ENCODE results near the gene HOXC13. TPM values are rescaled to one million over a fixed set of nuclear protein-coding genes. Genes with fewer than 3 reads are reported as not detected.

Gene HOXC13
- total RNA-seq, 1 experiment from 2014 or later: 0.48 TPM

DNA sequence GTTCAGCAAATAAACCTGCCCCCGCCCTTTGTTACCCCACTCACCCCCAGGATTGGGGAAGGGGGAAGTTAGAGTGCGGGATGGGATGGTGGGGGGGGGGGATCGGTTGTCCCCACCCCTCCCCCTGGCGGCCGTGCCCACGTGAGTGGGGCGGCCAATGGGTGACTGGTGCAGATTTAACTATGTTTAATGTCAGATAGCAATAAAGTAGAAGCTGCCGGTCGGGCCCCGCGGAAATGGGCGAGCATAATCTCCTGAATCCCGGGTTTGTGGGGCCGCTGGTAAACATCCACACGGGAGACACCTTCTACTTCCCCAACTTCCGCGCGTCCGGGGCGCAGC lies 16.0 kb downstream of the HOXC13 start, which contains the start of gene HOXC12:
Gene HOXC12 (plus strand): TSS at position 210 of the 342 bp plus-strand sequence. CDS start 27 bp downstream, at position 237.
- DNase-seq (ENCODE audit: low read depth): no peak

DNA sequence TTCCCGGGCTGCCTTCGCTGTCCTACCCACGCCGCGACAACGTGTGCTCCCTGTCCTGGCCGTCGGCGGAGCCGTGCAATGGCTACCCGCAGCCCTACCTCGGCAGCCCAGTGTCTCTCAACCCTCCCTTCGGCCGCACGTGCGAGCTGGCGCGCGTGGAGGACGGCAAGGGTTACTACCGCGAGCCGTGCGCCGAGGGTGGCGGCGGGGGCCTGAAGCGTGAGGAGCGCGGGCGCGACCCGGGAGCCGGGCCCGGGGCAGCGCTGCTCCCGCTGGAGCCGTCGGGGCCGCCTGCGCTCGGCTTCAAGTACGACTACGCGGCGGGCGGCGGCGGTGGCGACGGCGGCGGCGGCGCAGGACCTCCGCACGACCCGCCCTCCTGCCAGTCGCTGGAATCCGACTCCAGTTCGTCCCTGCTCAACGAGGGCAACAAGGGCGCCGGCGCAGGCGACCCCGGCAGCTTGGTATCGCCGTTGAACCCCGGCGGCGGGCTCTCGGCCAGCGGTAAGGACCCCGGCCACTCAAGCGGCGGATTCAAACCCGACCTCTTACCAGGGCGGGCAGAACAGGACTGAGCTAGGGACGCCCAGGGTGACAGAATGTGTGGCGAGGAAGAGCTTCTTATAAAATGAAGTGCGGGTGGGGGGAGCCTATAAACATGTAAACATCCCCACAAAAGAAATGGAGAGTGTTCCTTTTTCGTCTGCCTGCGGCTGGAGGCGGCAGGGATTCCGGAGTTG lies 16.6 kb downstream of the HOXC13 start:
- DNase-seq (ENCODE audit: low read depth): no peak

DNA sequence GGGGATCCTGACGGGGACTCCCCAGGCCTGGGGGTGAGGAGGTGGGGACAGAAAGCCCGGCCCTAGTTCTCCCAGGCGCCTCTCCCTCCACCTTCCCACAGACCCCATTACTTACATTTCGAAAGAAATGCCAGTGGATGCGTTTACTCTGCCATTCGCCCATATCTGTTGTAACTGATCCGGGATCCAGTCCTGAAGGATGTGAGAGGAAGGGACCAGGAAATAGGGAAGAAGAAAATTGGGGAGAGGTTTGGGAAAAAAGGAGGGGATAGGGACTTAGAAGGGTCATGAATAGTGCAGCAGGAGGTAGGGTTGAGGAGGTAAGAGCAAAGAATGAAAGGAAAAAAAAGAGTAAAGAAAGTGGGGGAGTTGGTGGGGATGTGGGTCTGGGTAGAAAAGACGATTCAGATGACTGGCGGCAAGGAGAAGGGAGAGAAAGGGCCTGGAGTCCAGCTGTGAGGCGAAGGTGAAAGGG lies 17.2 kb downstream of the HOXC13 start:
- no peak for DNase-seq (ENCODE audit: low read depth)

DNA sequence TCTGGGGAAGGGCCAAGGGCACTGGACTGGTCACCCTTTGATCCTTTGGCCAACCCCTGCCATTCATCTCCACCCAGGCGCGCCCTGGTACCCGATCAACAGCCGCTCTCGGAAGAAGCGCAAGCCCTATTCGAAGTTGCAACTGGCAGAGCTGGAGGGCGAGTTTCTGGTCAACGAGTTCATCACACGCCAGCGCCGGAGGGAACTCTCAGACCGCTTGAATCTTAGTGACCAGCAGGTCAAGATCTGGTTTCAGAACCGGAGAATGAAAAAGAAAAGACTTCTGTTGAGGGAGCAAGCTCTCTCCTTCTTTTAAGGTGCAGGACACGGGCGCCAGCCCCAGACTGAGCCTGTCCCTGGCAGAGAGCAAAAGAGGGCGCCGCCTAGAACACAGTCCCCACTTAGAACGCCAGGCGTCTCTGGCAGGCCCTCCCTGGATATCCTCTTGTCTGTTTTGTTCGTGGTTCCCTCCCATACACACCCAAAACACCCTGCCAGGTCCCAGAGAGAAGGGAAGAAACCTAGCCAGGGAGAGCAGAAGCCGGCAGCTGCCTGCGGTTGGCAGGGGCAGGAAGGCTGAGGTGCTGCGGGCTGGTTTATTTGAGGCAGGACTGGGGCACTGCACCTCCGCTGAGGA lies 17.7 kb downstream of the HOXC13 start:
- DNase-seq (ENCODE audit: low read depth): no peak

DNA sequence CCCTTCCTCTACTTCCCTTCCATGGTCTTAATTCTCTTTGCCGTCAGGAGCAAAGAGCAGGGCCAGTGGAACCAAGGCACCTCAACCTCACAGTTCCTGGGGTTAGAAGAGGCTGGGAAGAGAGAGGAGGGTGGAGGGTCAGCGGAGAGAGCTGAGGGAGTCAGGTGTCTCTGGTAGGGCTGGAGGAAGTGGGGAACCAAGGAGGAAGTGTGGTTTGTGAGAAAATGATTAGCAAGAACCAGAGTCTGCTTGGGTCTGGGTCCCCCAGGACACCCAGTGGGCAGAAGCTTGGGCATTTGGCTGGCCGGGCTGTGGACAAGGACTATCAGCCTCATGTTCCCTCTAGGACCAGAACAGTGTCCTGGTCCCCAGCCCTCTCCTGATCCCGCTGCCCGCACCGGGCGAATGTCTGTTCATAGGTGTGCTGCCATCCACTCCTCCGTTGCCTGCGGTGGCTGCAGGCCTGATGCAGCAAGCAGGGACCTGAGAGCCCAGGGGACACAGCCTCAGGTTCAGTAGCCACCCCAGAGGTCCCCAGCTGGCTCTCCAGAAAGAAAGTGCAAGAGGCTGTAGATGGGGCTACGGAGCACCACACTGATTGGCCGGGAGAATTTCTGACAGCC lies 18.4 kb downstream of the HOXC13 start:
- no peak for DNase-seq (ENCODE audit: low read depth)

DNA sequence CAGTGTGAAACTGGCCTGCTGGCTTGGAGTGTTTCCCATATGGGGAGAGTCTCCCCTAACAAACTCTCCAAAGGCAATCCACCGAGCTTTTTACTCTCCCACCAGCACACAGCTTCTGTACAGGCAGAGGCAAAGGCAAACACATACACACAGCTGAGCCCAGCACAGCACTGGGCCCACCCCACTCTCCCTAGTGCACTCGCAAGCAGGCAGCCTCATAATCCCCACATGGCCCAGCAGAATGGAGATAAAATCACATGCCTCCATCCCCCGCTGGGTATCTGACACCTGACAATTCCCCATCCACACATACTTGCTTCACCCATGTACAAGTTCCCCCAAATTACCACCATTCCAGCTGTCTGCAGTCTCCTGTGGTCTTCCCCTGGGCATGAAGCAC lies 19.5 kb downstream of the HOXC13 start:
- DNase-seq (ENCODE audit: low read depth): no peak

DNA sequence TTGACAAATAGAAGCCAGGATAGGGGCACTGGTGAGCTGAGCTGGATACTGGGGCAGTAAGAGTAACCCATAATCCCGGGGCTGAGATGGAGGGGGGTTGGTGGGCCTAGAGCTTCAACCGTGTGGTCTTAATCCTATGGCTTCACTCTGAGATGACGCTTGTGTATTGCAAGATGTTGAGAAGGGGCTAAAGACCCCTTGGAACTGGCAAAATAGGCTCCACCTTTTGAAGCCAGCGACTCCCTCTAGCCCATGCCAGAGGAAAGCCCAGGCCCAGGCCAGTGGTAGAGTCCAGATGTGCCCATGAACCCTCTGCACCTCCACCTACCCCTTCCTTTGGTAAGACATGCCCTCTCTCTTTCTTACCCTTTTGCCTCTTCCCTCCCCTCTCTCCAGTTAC lies 20.7 kb downstream of the HOXC13 start:
- DNase-seq (ENCODE audit: low read depth): no peak

DNA sequence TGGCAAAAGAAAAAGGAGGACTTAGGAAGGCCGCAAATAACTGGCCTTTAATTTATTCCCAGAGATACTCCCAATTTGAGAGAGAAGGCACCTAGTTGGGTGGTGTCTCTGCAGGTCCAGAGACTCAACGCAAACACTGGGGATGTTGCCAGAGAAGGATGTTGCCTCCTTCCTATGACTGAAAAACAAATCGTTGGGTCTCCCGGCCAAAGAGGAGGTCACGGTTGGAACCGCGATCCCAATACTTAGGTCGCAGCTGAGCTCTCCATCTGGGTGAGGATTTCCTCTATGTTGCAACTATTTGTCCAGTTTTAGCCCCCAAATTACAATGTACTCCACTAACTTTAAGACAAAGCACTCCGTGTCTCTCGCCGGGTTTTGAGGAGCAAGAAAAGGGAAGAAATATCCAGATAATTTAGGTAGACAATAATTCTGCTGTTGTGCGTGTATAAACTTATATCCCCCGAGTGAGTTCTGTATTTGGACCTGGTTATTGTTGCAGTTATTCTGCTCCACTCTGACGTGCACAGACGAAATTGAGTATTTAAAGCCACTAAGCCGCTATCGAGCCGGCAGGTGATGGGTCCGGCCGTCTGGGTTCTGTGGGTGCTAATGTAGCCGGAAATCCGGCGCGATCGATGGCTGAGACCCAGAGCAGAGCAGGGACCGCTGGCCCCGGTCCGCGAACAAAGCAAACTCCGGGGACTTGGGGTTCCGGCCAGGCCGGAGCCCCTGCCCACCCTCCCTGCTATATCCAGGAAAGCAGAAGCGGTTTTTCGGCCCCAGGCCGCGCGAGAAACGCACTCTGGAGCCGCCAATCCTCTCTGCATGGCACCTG lies 21.8 kb downstream of the HOXC13 start:
- no peak for DNase-seq (ENCODE audit: low read depth)

DNA sequence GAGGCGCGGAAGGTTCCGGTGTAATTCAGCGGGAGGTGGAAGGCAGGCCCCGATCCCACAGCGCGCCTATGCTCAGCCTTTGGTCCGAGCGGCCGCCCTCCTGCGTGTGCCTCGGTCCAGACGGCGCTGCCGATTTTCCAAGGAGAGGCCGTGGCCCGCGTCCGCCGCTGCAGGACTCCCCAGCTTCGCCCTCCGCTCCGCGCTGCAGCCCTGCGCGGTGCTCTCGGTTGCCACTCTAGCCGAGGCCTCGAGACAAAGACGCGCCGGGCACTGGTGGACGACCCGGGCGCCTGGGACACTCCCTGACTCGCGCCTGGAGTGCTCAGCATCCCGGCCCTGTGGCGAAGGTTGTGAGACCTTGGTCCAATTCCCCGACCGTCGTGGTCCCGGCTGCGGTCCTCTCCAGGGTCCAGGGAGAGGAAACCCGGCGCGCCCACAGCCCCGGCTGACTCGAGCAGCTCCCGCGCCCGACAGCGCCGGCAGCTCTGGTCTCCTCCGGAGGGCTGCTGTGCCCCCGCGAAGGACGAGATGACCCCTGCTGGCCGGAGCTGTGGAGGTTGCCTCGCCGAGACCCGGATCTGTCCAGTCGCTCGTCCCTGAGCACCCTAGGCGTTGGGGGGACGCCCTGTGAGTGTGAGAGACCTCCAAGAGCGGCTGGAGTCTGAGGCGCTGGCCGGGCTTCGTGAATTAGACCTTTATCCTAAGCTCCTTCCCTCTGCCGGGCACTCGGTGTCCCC lies 22.6 kb downstream of the HOXC13 start:
- peak; percentile 26 for DNase-seq (ENCODE audit: low read depth)

DNA sequence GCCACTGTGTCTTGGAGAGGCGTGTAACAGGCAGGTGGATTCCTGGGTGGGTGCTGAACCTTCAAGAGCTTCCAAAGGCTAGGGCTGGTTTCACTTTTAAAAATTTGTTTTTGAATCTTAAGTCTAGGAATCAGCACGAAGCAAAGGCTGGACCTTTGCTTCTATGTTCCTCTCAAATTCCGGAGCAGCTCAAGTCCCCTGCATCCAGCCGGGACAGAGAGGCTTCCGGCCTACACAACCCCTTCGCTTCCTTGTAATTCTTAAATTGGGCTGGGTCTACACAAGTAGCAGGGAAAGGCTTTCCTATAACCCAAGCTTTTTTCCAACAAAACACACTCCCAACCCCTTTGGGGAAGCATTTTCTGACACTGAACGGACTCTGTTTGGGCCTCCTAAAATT lies 24.4 kb downstream of the HOXC13 start:
- DNase-seq (ENCODE audit: low read depth): no peak

DNA sequence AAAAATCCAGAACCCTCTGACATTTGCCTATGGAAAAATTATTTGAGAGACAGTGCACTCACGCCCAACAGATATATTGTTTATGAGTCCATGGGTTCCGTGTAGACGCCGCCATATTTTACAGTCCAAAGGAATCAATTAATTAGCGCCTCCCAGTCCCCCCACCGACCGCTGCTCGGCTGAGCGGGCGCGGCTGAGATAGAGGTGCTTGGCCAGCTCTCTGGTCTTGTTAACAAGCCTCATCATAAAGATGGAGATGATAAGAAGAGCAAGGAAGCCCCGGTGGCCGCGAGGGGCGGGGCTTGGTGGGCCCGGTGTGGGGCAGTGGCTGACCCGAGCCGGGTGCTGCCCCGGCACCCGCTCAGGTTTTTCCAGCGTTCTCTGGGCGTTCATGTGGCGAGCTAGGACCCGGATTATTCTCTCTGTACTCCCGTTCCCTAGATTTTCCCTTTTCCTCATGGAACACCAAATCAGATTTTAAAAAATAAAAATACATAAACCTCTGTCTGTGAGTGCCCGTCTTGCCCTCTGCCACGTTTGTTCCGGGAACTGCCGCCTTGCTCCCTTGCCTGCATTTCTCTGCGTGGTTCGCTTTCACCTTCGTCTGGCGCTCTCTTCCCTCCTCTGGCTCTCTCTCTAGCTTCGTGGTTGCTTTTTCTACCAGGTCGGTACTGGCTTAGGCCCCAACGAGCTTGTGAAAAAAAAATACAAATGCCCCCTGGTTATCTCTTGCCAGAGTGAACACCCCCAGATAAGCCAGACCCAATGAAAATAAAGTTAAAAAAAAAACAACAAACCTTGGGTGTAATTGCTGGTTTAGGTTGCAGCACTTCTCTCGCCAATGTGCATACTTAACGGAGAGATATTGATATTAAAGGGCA lies 25.0 kb downstream of the HOXC13 start:
- DNase-seq (ENCODE audit: low read depth): no peak

DNA sequence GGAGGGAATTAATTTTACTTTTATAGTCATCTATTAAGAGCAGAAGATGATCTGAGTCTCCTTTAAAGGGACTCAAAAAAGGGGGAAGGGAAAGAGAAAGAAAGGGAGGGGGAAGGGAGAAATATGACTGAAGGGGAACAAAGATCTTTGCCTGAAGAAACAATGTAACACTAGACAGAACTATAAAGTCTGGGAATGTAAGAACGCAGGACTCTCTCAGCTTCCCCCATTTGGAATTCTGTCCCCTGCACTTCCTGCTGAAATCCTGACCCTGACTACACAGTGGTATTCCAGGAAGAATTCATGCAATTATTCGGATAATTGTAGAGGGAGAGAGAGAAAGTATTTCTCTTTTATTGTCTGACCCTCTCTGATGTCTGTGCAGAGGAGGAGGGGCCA lies 25.7 kb downstream of the HOXC13 start:
- DNase-seq (ENCODE audit: low read depth): no peak

DNA sequence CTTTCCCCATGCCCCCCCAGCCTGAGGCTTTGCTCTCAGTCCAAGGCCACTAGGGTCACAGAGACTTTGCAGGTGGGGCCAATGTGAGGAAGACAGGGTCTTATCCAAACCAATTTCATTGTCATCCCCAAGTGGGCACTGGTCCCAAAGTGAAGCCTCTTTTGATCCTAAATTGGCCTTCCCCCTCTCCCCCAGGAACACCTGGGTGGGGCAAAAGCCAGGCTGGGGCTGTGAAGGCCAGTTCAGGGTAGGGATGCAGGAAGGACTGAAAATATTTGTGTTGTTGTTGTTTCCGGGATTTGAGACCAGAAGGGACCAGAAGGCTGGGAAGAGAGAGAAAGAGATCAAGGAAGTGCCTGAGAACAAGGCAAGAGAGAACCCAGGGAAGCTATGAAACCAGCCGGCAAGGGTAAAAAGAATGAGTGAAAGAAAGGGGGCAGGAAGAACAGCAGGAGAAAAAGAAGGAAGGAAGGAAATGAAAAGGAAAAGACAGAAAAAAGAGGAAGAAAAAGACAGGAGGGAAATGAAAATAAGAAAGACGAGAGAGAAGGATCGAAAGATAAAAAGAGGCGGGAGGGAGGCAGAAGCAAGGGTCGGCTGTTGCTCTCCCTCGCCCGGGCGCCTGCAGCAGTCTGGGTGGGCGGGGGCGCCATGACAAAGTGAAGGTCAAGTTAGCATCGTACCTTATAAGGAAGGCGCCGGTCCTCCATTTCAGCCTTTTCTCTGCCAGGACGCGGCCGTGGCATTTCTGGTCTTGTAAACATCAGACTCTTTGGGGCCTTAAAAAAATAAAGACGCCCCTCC lies 26.9 kb downstream of the HOXC13 start:
- no peak for DNase-seq (ENCODE audit: low read depth)

DNA sequence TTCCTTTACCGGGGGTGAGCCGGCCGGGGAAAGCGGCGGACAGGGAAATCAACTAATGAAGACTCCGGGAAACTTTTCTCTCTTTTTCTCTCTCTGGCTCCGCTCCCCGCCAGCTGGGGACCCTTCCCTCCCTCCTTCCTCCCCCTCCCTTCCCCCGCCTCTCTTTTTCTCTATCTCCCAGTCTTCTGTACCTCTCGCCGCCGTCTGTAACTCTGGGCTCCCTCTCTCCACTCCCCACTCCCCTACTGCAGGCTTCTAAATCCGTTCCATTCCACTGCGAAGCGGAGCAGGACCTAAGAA lies 27.4 kb downstream of the HOXC13 start:
- no peak for DNase-seq (ENCODE audit: low read depth)

DNA sequence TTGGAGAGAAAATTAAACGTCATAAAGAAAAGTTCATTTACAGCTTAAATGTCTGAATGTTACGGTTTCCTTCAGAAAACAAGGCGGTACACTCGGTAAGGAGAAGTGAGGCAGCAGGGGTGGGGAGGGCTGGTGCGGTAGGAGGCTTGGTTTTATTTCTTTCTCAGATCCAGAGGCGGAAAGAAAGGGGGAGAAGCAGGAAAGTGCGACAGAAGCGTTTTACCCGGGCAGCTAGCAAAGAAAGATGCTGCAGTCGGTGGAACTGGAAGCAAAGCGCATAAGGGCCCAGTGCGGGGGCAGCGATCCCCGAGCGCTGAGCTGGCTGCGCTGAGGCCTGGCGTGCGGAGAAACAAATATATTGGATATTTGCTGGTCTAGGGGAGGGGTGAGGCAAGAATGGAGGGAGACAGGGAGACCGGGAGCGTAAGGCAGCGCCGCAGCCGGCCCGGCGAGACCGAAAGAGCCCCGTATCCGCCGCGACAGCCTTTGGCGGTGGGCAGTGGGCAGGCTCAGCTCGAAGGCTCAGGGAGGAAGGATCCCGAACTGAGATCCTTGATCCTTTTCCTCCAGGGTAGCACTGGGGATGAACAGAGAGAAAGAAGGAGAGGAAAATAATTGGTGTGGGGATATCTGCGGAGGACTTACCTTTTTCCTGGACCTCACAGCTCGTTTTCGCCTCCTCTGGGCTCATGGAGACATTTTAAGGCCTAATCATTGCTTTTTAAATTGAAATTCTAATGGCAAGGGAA lies 27.9 kb downstream of the HOXC13 start:
- no peak for DNase-seq (ENCODE audit: low read depth)

DNA sequence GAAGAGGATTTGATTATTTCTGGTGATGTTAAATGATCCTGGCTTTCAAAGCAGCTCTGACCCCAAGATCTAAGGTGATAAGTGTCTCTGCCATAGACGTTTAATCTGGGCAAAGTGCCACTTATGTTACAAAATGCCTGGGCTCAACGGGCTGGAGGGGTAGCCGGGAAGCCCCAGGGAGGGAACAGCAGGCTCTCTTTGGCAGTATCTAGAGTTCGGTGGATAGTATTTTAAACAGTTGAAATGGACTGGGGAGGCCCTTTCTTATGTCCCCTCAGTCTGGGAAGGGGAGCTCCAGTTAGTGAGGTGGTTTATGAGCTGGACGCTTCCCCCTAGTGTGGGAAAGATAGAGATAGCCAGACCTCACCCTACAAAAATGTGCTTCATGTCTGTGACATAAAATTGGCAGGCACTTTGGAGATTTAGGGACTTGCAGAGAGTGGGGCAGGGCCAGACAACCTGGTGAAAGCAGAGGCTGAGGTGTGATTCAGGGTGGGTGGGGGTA lies 28.8 kb downstream of the HOXC13 start:
- DNase-seq (ENCODE audit: low read depth): no peak

DNA sequence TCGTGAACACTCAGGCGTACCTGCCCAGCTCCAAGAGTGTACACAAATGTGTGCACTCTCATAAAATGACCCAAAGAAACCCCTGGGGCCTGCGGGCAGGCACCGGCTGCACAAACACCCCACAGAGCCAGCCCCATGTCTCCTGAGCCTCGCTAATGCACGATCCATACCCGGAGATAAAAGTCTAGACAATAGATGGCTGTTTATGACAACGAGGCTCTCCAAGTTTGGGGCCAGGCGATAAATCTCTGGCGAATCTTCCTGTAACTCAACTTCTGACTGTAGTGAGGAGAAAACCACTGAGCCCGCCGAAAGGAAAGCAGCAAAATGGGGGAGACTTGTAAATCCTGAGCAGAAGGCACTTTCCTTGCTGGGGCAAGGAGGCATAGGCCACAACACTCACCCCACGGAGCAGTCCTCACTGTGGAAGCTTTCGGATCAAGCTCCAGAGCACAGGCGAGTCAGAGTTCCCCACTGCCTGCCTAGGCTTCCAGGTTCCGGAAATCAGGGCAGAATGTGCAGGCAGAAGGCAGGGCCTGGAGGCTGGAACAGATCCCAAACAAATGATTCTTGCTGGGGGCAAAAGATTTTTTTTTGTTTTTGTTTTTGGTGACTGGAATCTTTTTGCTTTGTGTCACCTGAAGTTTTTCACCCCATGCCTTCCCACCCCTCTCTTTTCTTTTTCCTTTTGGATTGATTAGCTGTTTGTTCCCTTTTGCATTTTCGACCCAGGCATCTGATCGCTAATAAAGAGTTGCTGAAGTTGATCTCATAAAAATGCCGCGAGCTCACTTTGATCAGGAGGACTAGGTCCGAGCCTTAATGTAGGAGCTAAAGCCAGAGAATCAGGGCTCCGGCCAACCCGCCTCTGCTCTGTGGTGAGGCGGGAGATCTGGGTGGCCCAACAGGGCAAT lies 29.8 kb downstream of the HOXC13 start:
- DNase-seq (ENCODE audit: low read depth): peak; percentile 11

Data from RPMI7951 (cell line).